ENCODE data around the gene EYA2.

EYA2 gene

GRCh38 chr20:47215653-47216397 lies 321.2 kb downstream of the EYA2 start:
- DNase-seq = no peak

GRCh38 chr20:47216819-47217410 lies 322.3 kb downstream of the EYA2 start:
- DNase-seq = no peak

GRCh38 chr20:47217482-47218446 lies 323.1 kb downstream of the EYA2 start:
- no peak for DNase-seq

GRCh38 chr20:47220161-47220582 lies 325.5 kb downstream of the EYA2 start:
- no peak for DNase-seq

- no peak for DNase-seq
These were observed 326.5 kb downstream of the EYA2 start for GRCh38 chr20:47221036-47221625.

GRCh38 chr20:47222468-47223119 lies 328.0 kb downstream of the EYA2 start:
- DNase-seq = no peak

GRCh38 chr20:47223896-47224295 lies 329.3 kb downstream of the EYA2 start:
- no peak for DNase-seq

GRCh38 chr20:47224300-47224791 lies 329.7 kb downstream of the EYA2 start:
- DNase-seq = no peak

GRCh38 chr20:47224857-47225256 lies 330.2 kb downstream of the EYA2 start:
- no peak for DNase-seq

GRCh38 chr20:47225458-47225857 lies 330.8 kb downstream of the EYA2 start:
- DNase-seq = no peak

- DNase-seq = no peak
These were observed 332.5 kb downstream of the EYA2 start for GRCh38 chr20:47227119-47227518.

- DNase-seq = no peak
These were observed 332.9 kb downstream of the EYA2 start for GRCh38 chr20:47227576-47227975.

- no peak for DNase-seq
These were observed 334.0 kb downstream of the EYA2 start for GRCh38 chr20:47228654-47229053.

GRCh38 chr20:47230811-47231256 lies 336.2 kb downstream of the EYA2 start:
- DNase-seq = no peak

GRCh38 chr20:47231382-47232039 lies 336.9 kb downstream of the EYA2 start:
- DNase-seq = no peak

GRCh38 chr20:47232518-47232917 lies 337.9 kb downstream of the EYA2 start:
- DNase-seq = no peak

GRCh38 chr20:47233333-47234188 lies 338.9 kb downstream of the EYA2 start:
- DNase-seq = no peak

GRCh38 chr20:47235111-47235510 lies 340.5 kb downstream of the EYA2 start:
- DNase-seq = no peak

- no peak for DNase-seq
These were observed 341.4 kb downstream of the EYA2 start for GRCh38 chr20:47235853-47236638.

- DNase-seq = no peak
These were observed 341.9 kb downstream of the EYA2 start for GRCh38 chr20:47236639-47236900.
